GM23248 (cell line): ENCODE measurements around the gene ENOSF1.

Experiments
- EZH2 ChIP-seq: fragments of 200-600 bp; sonication (generic); IDR thresholded peaks from 2 replicates; pipeline ENCODE4 v1.6.1; 2018; ENCODE audit warnings: antibody characterized with exemption, mild to moderate bottlenecking; ENCODE audit not compliant: insufficient read depth, poor library complexity, severe bottlenecking
- EZH2phosphoT487 ChIP-seq: fragments of 200-600 bp; sonication (generic); IDR thresholded peaks from 2 replicates; pipeline ENCODE4 v1.6.1; 2018; ENCODE audit warnings: antibody characterized with exemption, moderate library complexity, mild to moderate bottlenecking, low read depth; ENCODE audit not compliant: insufficient read depth

- no peak for TF ChIP-seq EZH2
- TF ChIP-seq EZH2phosphoT487 = no peak
Observed at GRCh38 chr18:675307-675706, 37.1 kb downstream of the ENOSF1 start.
